GM23338 (cell line): ENCODE measurements around the gene LDAF1. TPM values are rescaled to one million over a fixed set of nuclear protein-coding genes. Genes with fewer than 3 reads are reported as not detected.

ENCODE experiments used
- ATAC-seq: fragments of 200-7000 bp; cut with Tn5 transposase; 3 replicates; pipeline ENCODE4 v1.9.1; 2020
- DNase-seq: peaks from one replicate; pipeline ENCODE4 v3.0.0-alpha.2; 2015; ENCODE audit warnings: low spot score
- H2AFZ ChIP-seq: fragments of 200-600 bp; sonication (generic); 2 replicates; pipeline ENCODE4 v1.8.0; 2016; ENCODE audit warnings: antibody characterized with exemption, mild to moderate bottlenecking, moderate library complexity
- H3F3A ChIP-seq: fragments of 200-600 bp; sonication (generic); replicated peaks from 2 replicates; pipeline ENCODE4 v1.8.0; 2017; ENCODE audit warnings: antibody characterized with exemption, mixed run types, low read depth
- H3K27ac ChIP-seq: fragments of 200-600 bp; sonication (generic); 2 replicates; pipeline ENCODE4 v1.6.1; 2016; ENCODE audit warnings: low read depth
- H3K27me3 ChIP-seq: fragments of 200-600 bp; sonication (generic); 2 replicates; pipeline ENCODE4 v1.8.0; 2016; ENCODE audit warnings: mild to moderate bottlenecking, mixed run types, moderate library complexity; ENCODE audit not compliant: insufficient read depth
- H3K36me3 ChIP-seq: fragments of 200-600 bp; sonication (generic); 2 replicates; pipeline ENCODE4 v1.8.0; 2016; ENCODE audit warnings: mild to moderate bottlenecking; ENCODE audit not compliant: insufficient read depth
- H3K4me1 ChIP-seq: fragments of 200-600 bp; sonication (generic); 2 replicates; pipeline ENCODE4 v1.8.0; 2016; ENCODE audit warnings: mild to moderate bottlenecking, moderate library complexity; ENCODE audit not compliant: insufficient read depth
- H3K4me2 ChIP-seq: fragments of 200-600 bp; sonication (generic); 2 replicates; pipeline ENCODE4 v1.7.1; 2017; ENCODE audit warnings: mixed run types
- H3K4me3 ChIP-seq: fragments of 200-600 bp; sonication (generic); 2 replicates; pipeline ENCODE4 v1.6.1; 2016; ENCODE audit warnings: mixed run types
- H3K79me2 ChIP-seq: fragments of 200-600 bp; sonication (generic); replicated peaks from 2 replicates; pipeline ENCODE4 v1.8.0; 2017; ENCODE audit warnings: mild to moderate bottlenecking; ENCODE audit not compliant: insufficient read depth
- H3K9me2 ChIP-seq: fragments of 200-600 bp; sonication (generic); 2 replicates; pipeline ENCODE4 v1.8.0; 2017; ENCODE audit not compliant: insufficient read depth
- H4K20me1 ChIP-seq: fragments of 200-600 bp; sonication (generic); replicated peaks from 2 replicates; pipeline ENCODE4 v1.8.0; 2017; ENCODE audit warnings: mild to moderate bottlenecking; ENCODE audit not compliant: insufficient read depth
- H3K27ac Mint-ChIP-seq: 2 replicates; pipeline ENCODE4 v1.8.0; 2020; ENCODE audit warnings: inconsistent platforms, mild to moderate bottlenecking, moderate library complexity, mixed read lengths
- H3K27me3 Mint-ChIP-seq: 3 replicates; pipeline ENCODE4 v1.8.0; 2022; ENCODE audit warnings: low read depth, mild to moderate bottlenecking, moderate library complexity, mixed read lengths, inconsistent platforms; ENCODE audit not compliant: insufficient read depth, poor library complexity
- H3K36me3 Mint-ChIP-seq: 3 replicates; pipeline ENCODE4 v1.8.0; 2021; ENCODE audit warnings: low read depth, mild to moderate bottlenecking, inconsistent platforms, moderate library complexity, mixed read lengths
- H3K4me1 Mint-ChIP-seq: 3 replicates; pipeline ENCODE4 v1.8.0; 2020; ENCODE audit warnings: mild to moderate bottlenecking, inconsistent platforms, mixed read lengths
- H3K4me3 Mint-ChIP-seq: 3 replicates; pipeline ENCODE4 v1.8.0; 2021; ENCODE audit warnings: moderate library complexity, mild to moderate bottlenecking, inconsistent platforms, mixed read lengths
- H3K9me3 Mint-ChIP-seq: 3 replicates; pipeline ENCODE4 v1.8.0; 2020; ENCODE audit warnings: moderate library complexity, mild to moderate bottlenecking, inconsistent platforms, mixed read lengths
- CREB1 ChIP-seq: fragments of 250-450 bp; sonication (Bioruptor Pico); IDR thresholded peaks from 2 replicates; pipeline ENCODE4 v1.5.0; 2020; ENCODE audit warnings: low read depth, mild to moderate bottlenecking, moderate library complexity
- CTCF ChIP-seq, 2 experiments: fragments of 200-600 bp in 1 of 2; sonication (generic) in 1 of 2; conservative IDR thresholded peaks; 2 replicates each; pipeline versions ENCODE4 v1.5.1 to v1.6.1; 2016 to 2017; ENCODE audit warnings: antibody characterized with exemption in 2 of 2, low read depth in 2 of 2, mild to moderate bottlenecking in 2 of 2, moderate library complexity in 1 of 2
- ETS1 ChIP-seq: IDR thresholded peaks from 2 replicates; pipeline ENCODE4 v1.6.1; 2016; ENCODE audit warnings: antibody characterized with exemption
- EZH2 ChIP-seq: fragments of 200-600 bp; sonication (generic); IDR thresholded peaks from one replicate; pipeline ENCODE4 v1.8.0; 2017; ENCODE audit warnings: antibody characterized with exemption, mild to moderate bottlenecking, low read depth; ENCODE audit not compliant: unreplicated experiment
- EZH2phosphoT487 ChIP-seq: fragments of 200-600 bp; sonication (generic); IDR thresholded peaks from one replicate; pipeline ENCODE4 v1.8.1; 2018; ENCODE audit warnings: antibody characterized with exemption; ENCODE audit not compliant: unreplicated experiment
- JUNB ChIP-seq: IDR thresholded peaks from one replicate; pipeline ENCODE4 v1.6.1; 2016; ENCODE audit warnings: antibody characterized with exemption; ENCODE audit not compliant: unreplicated experiment
- NANOG ChIP-seq: IDR thresholded peaks from 2 replicates; pipeline ENCODE4 v1.6.1; 2016; ENCODE audit warnings: antibody characterized with exemption, borderline replicate concordance
- POLR2AphosphoS5 ChIP-seq: IDR thresholded peaks from 2 replicates; pipeline ENCODE4 v1.6.1; 2016; ENCODE audit warnings: antibody characterized with exemption, low read depth
- REST ChIP-seq: IDR thresholded peaks from one replicate; pipeline ENCODE4 v1.6.1; 2018; ENCODE audit warnings: antibody characterized with exemption; ENCODE audit not compliant: unreplicated experiment
- STAT1 ChIP-seq: IDR thresholded peaks from one replicate; pipeline ENCODE4 v1.6.1; 2016; ENCODE audit warnings: antibody characterized with exemption; ENCODE audit not compliant: unreplicated experiment
- ZNF114 ChIP-seq: fragments of 250-450 bp; sonication (Bioruptor Pico); IDR thresholded peaks from 2 replicates; pipeline ENCODE4 v1.5.0; 2020; ENCODE audit warnings: mild to moderate bottlenecking, moderate library complexity
- ZNF331 ChIP-seq: fragments of 250-450 bp; sonication (Bioruptor Pico); IDR thresholded peaks from 2 replicates; pipeline ENCODE4 v1.5.0; 2020; ENCODE audit warnings: low read depth, mild to moderate bottlenecking, moderate library complexity
- ZNF462 ChIP-seq: fragments of 250-450 bp; sonication (Bioruptor Pico); IDR thresholded peaks from 2 replicates; pipeline ENCODE4 v1.5.0; 2020; ENCODE audit warnings: mild to moderate bottlenecking, moderate library complexity
- polyA plus RNA-seq: library from polyadenylated mRNA; unstranded; fragments of >200 nt; fragmentation: Nextera tagmentation; extraction: Ambion mirVana; gene quantifications from 2 replicates; pipeline ENCODE4 v1.2.1, GENCODE V29; 2016
- total RNA-seq: library from RNA; depleted of rRNA; stranded (reverse); fragments of >200 nt; shearing (Covaris generic); gene quantifications from 2 replicates; pipeline ENCODE4 v1.2.3, GENCODE V29; 2014

LDAF1 gene
- total and polyA plus RNA-seq, 2 experiments from 2014 or later, result 20.5 to 33.8 TPM

- no peak overlapping the region for H3K27ac ChIP-seq
- no peak for DNase-seq
- no peak overlapping the region for H3K4me3 Mint-ChIP-seq
- H3K9me3 Mint-ChIP-seq, result peaks cover 4% of the 10 kb centered on the region; the same call in 1 of the 3 replicates
- ATAC-seq, result no peak
- H3K27ac Mint-ChIP-seq, result no peak overlapping the region
- no peaks in the 10 kb centered on the region for H3K36me3 ChIP-seq
- no peaks in the 10 kb centered on the region for H3K79me2 ChIP-seq
- no peak overlapping the region; the same call in 1 of the 2 replicates for H2AFZ ChIP-seq
- TF ChIP-seq REST (no peak), CREB1 (CRISPR knock-in tag) (no peak), ZNF114 (CRISPR knock-in tag) (no peak), STAT1 (no peak), EZH2 (no peak), EZH2phosphoT487 (no peak), CTCF (conservative IDR thresholded peaks at IDR 0.05; ENCODE audit: low read depth in 2 of 2) (no peak), ZNF331 (CRISPR knock-in tag) (no peak), JUNB (no peak), ZNF462 (no peak), ETS1 (no peak), POLR2AphosphoS5 (no peak), NANOG (no peak)
- H3K9me2 ChIP-seq, result no peaks in the 10 kb centered on the region
- 0 out of 3 replicates have a peak, but pooled peaks cover 4% of the 10 kb centered on the region for H3K36me3 Mint-ChIP-seq
- H3K4me2 ChIP-seq, result no peak overlapping the region
- H3K4me1 ChIP-seq, result peaks cover 26% of the 10 kb centered on the region
- peaks cover 7% of the 10 kb centered on the region for H3K27me3 Mint-ChIP-seq
- H3K27me3 ChIP-seq, result no peaks in the 10 kb centered on the region
- no peak overlapping the region for H3K4me3 ChIP-seq
- H3F3A ChIP-seq, result no peaks in the 10 kb centered on the region
- no peaks in the 10 kb centered on the region for H4K20me1 ChIP-seq
- H3K4me1 Mint-ChIP-seq, result peaks cover 20% of the 10 kb centered on the region
These were observed 58.6 kb downstream of the LDAF1 start for GRCh38 chr16:21217121-21217520.
